CD14-positive monocyte (primary cell): ENCODE measurements around the gene DDO. TPM values are rescaled to one million over a fixed set of nuclear protein-coding genes. Genes with fewer than 3 reads are reported as not detected.

Experiments
- DNase-seq, 3 donors: peaks; one replicate each; pipeline ENCODE4 v3.0.0-alpha.2; 2011 to 2022
- H2AFZ ChIP-seq: 2 replicates; pipeline ENCODE4 v1.6.0; 2012; ENCODE audit warnings: mild to moderate bottlenecking, low read depth, low read length, inconsistent platforms; ENCODE audit not compliant: insufficient read depth, poor library complexity, severe bottlenecking
- H3K27ac ChIP-seq, 2 donors: 1 replicate in 1 of 2; 2 replicates in 1 of 2; pipeline ENCODE4 v1.5.1; 2012 to 2013; ENCODE audit warnings: low read length in 2 of 2, control low read depth in 1 of 2, inconsistent platforms in 1 of 2, low read depth in 1 of 2, mild to moderate bottlenecking in 1 of 2
- H3K27me3 ChIP-seq, 2 donors: one replicate each; pipeline versions ENCODE4 v1.6.0 to v1.6.1; 2011 to 2013; ENCODE audit warnings: low read length in 2 of 2; ENCODE audit not compliant: control insufficient read depth in 2 of 2, insufficient read depth in 2 of 2
- H3K36me3 ChIP-seq, 2 donors: replicated peaks in 1 of 2; 1 replicate in 1 of 2; 2 replicates in 1 of 2; pipeline versions ENCODE4 v1.5.1 to v1.6.1; 2012 to 2013; ENCODE audit warnings: low read length in 2 of 2, control low read depth in 1 of 2, inconsistent platforms in 1 of 2, mild to moderate bottlenecking in 1 of 2; ENCODE audit not compliant: insufficient read depth in 2 of 2, control insufficient read depth in 1 of 2
- H3K4me1 ChIP-seq, 2 donors: 1 replicate in 1 of 2; 2 replicates in 1 of 2; pipeline versions ENCODE4 v1.5.1 to v1.6.1; 2012 to 2013; ENCODE audit warnings: low read length in 2 of 2, control low read depth in 1 of 2, inconsistent platforms in 1 of 2, mild to moderate bottlenecking in 1 of 2, moderate library complexity in 1 of 2; ENCODE audit not compliant: insufficient read depth in 2 of 2, control insufficient read depth in 1 of 2
- H3K4me2 ChIP-seq: replicated peaks from 2 replicates; pipeline ENCODE3; 2012; ENCODE audit warnings: low read length, moderate library complexity, mild to moderate bottlenecking; ENCODE audit not compliant: poor library complexity, severe bottlenecking; ENCODE audit errors: extremely low read depth
- H3K4me3 ChIP-seq, 3 experiments: fragments of 200-600 bp in 1 of 3; sonication (generic) in 1 of 3; replicated peaks in 1 of 3; 1 replicate in 2 of 3; 2 replicates in 1 of 3; pipeline ENCODE4 v1.5.1; 2011 to 2013; ENCODE audit warnings: low read length in 3 of 3, mild to moderate bottlenecking in 3 of 3, control low read depth in 2 of 3, low read depth in 2 of 3, inconsistent platforms in 1 of 3, moderate library complexity in 1 of 3
- H3K79me2 ChIP-seq: 2 replicates; pipeline ENCODE4 v1.6.0; 2012; ENCODE audit warnings: mild to moderate bottlenecking, control low read depth, inconsistent platforms, low read length, moderate library complexity; ENCODE audit not compliant: insufficient read depth
- H3K9ac ChIP-seq: 2 replicates; pipeline ENCODE4 v1.6.0; 2017; ENCODE audit warnings: low read length, mild to moderate bottlenecking; ENCODE audit not compliant: insufficient read depth, poor library complexity, severe bottlenecking
- H3K9me3 ChIP-seq, 2 donors: replicated peaks in 1 of 2; 1 replicate in 1 of 2; 2 replicates in 1 of 2; pipeline versions ENCODE4 v1.5.1 to v1.6.1; 2012 to 2013; ENCODE audit warnings: low read length in 2 of 2, control low read depth in 1 of 2; ENCODE audit not compliant: control insufficient read depth in 1 of 2, insufficient read depth in 1 of 2
- H4K20me1 ChIP-seq: 2 replicates; pipeline ENCODE4 v1.6.0; 2012; ENCODE audit warnings: mild to moderate bottlenecking, low read length, control low read depth, moderate library complexity; ENCODE audit not compliant: insufficient read depth
- H3K27ac Mint-ChIP-seq, 7 donors: one replicate each; pipeline ENCODE4 v1.8.0; 2020; ENCODE audit warnings: mild to moderate bottlenecking in 7 of 7, mixed read lengths in 7 of 7, moderate library complexity in 6 of 7, inconsistent platforms in 2 of 7
- H3K27me3 Mint-ChIP-seq, 3 donors: one replicate each; pipeline ENCODE4 v1.8.0; 2021 to 2022; ENCODE audit warnings: low read depth in 3 of 3, mild to moderate bottlenecking in 3 of 3, mixed read lengths in 3 of 3, moderate library complexity in 3 of 3, inconsistent platforms in 1 of 3
- H3K36me3 Mint-ChIP-seq, 2 donors: one replicate each; pipeline ENCODE4 v1.8.0; 2020; ENCODE audit warnings: mixed read lengths in 2 of 2, inconsistent platforms in 1 of 2, mild to moderate bottlenecking in 1 of 2
- H3K4me1 Mint-ChIP-seq: one replicate; pipeline ENCODE4 v1.8.0; 2020; ENCODE audit warnings: mild to moderate bottlenecking, mixed read lengths
- H3K4me3 Mint-ChIP-seq, 2 donors: one replicate each; pipeline ENCODE4 v1.8.0; 2020; ENCODE audit warnings: mild to moderate bottlenecking in 2 of 2, mixed read lengths in 2 of 2, moderate library complexity in 1 of 2
- H3K9me3 Mint-ChIP-seq, 7 donors: one replicate each; pipeline ENCODE4 v1.8.0; 2020 to 2022; ENCODE audit warnings: mixed read lengths in 7 of 7, mild to moderate bottlenecking in 6 of 7, moderate library complexity in 6 of 7, inconsistent platforms in 2 of 7
- CTCF ChIP-seq: fragments of 200-600 bp; IDR thresholded peaks from one replicate; pipeline ENCODE4 v1.8.0; 2022; ENCODE audit warnings: antibody characterized with exemption, mild to moderate bottlenecking
- WGBS: methylation state at CpG from one replicate; pipeline ENCODE4 v1.1.5; 2013; ENCODE audit warnings: missing lambda C conversion rate; ENCODE audit not compliant: insufficient coverage; 5-methylcytosine and 5-hydroxymethylcytosine counted together
- intact Hi-C, 2 donors: fragments of 100-400 bp; cut with micrococcal nuclease; formaldehyde crosslinking; loops; one replicate each; pipeline versions ENCODE4 v1.15.0 to v1.15.1; 2023
- polyA plus RNA-seq, 3 donors: library from polyadenylated mRNA; depleted of rRNA in 1 of 3; unstranded in 2 of 3; stranded (reverse) in 1 of 3; fragments of 300-500 nt in 2 of 3; fragments of >200 nt in 1 of 3; fragmentation: Illumina TruSeq in 2 of 3; gene quantifications; 1 replicate in 2 of 3; 2 replicates in 1 of 3; pipeline ENCODE4 v1.2.3, GENCODE V29; 2012 to 2021

DDO gene
- polyA plus RNA-seq, 3 donors = 0.24 to 2.2 (median 0.95) TPM

- no peak overlapping the region for H3K4me2 ChIP-seq
- H4K20me1 ChIP-seq = no peaks in the 10 kb centered on the region
- no peaks in the 10 kb centered on the region for H3K4me1 ChIP-seq
- H3K4me3 Mint-ChIP-seq = no peak overlapping the region
- H3K27me3 Mint-ChIP-seq = no peaks in the 10 kb centered on the region
- no peak overlapping the region for H3K9ac ChIP-seq
- intact Hi-C loops = no loop called here
- no peaks in the 10 kb centered on the region for H3K79me2 ChIP-seq
- H3K36me3 ChIP-seq = no peaks in the 10 kb centered on the region
- TF ChIP-seq CTCF = no peak
- no peaks in the 10 kb centered on the region for H3K27me3 ChIP-seq
- H3K27ac ChIP-seq = no peak overlapping the region
- no peaks in the 10 kb centered on the region for H3K36me3 Mint-ChIP-seq
- no peak overlapping the region for H2AFZ ChIP-seq
- H3K27ac Mint-ChIP-seq = no peak overlapping the region
- no peak for DNase-seq
- H3K4me1 Mint-ChIP-seq = no peaks in the 10 kb centered on the region
- no peaks in the 10 kb centered on the region for H3K9me3 ChIP-seq
- no peaks in the 10 kb centered on the region for H3K9me3 Mint-ChIP-seq
- 96% methylated on average over 8 of the region's 11 CpGs for WGBS
- H3K4me3 ChIP-seq = no peak overlapping the region
These were observed 66.2 kb downstream of the DDO start for GRCh38 chr6:110348961-110349690.

GRCh38 chr6:110345025-110345424 is 70.3 kb downstream of the DDO start:
- H3K4me3 Mint-ChIP-seq = no peak overlapping the region
- H3K9me3 Mint-ChIP-seq = no peaks in the 10 kb centered on the region
- Histone ChIP-seq H3K9me3 (no peaks in the 10 kb centered on the region), H3K4me1 (no peaks in the 10 kb centered on the region), H3K4me2 (no peak overlapping the region), H2AFZ (no peak overlapping the region), H3K9ac (no peak overlapping the region), H4K20me1 (no peaks in the 10 kb centered on the region), H3K36me3 (no peaks in the 10 kb centered on the region), H3K27me3 (no peaks in the 10 kb centered on the region), H3K4me3 (no peak overlapping the region), H3K79me2 (no peaks in the 10 kb centered on the region), H3K27ac (no peak overlapping the region)
- TF ChIP-seq CTCF = no peak
- DNase-seq = no peak
- H3K36me3 Mint-ChIP-seq = no peaks in the 10 kb centered on the region
- no CpG with 5 or more reads among the region's 4 CpGs for WGBS
- intact Hi-C loops = no loop called here
- peaks cover 3% of the 10 kb centered on the region for H3K4me1 Mint-ChIP-seq
- H3K27ac Mint-ChIP-seq = no peak overlapping the region
- peaks cover 0 to 6% (median 2%) of the 10 kb centered on the region in 3 donors for H3K27me3 Mint-ChIP-seq
